ENCODE results near the gene NKX6-2. TPM values are rescaled to one million over a fixed set of nuclear protein-coding genes. Genes with fewer than 3 reads are reported as not detected.

NKX6-2 gene
- total and polyA plus RNA-seq, 2 experiments from 2014 or later = 0.24 to 9.3 TPM

GRCh38 chr10:132735341-132735775 lies 50.6 kb downstream of the NKX6-2 start:
- H3K27ac ChIP-seq (ENCODE audit: low read depth) = no peak overlapping the region
- H3K36me3 ChIP-seq (ENCODE audit: insufficient read depth) = no peaks in the 10 kb centered on the region
- Mint-ChIP-seq H3K4me1 (peaks cover 3% of the 10 kb centered on the region; the same call in 1 of the 3 replicates), H3K27ac (no peak overlapping the region), H3K9me3 (no peaks in the 10 kb centered on the region), H3K4me3 (no peak overlapping the region), H3K27me3 (ENCODE audit: insufficient read depth, low read depth, poor library complexity) (peaks cover 7% of the 10 kb centered on the region), H3K36me3 (ENCODE audit: low read depth) (no peaks in the 10 kb centered on the region)
- TF ChIP-seq POLR2AphosphoS5 (IDR thresholded peaks at IDR 0.05; ENCODE audit: low read depth) (no peak), NANOG (IDR thresholded peaks at IDR 0.05; ENCODE audit: borderline replicate concordance) (no peak), JUNB (IDR thresholded peaks at IDR 0.05; ENCODE audit: unreplicated experiment) (no peak), EZH2phosphoT487 (IDR thresholded peaks at IDR 0.05; ENCODE audit: unreplicated experiment) (no peak), STAT1 (IDR thresholded peaks at IDR 0.05; ENCODE audit: unreplicated experiment) (no peak), EZH2 (IDR thresholded peaks at IDR 0.05; ENCODE audit: low read depth, unreplicated experiment) (no peak), CREB1 (CRISPR knock-in tag; IDR thresholded peaks at IDR 0.05; ENCODE audit: low read depth) (no peak), ZNF331 (CRISPR knock-in tag; IDR thresholded peaks at IDR 0.05; ENCODE audit: low read depth) (no peak), ETS1 (IDR thresholded peaks at IDR 0.05) (no peak), ZNF114 (CRISPR knock-in tag; IDR thresholded peaks at IDR 0.05) (no peak), ZNF462 (CRISPR knock-in tag; IDR thresholded peaks at IDR 0.05) (no peak), REST (IDR thresholded peaks at IDR 0.05; ENCODE audit: unreplicated experiment) (no peak), CTCF (conservative IDR thresholded peaks at IDR 0.05; ENCODE audit: low read depth in 2 of 2) (no peak)
- no peak for ATAC-seq
- no peak overlapping the region for H2AFZ ChIP-seq
- no peaks in the 10 kb centered on the region for H3K4me1 ChIP-seq (ENCODE audit: insufficient read depth)
- no peak overlapping the region for H3K4me3 ChIP-seq
- no peaks in the 10 kb centered on the region for H3K9me2 ChIP-seq (ENCODE audit: insufficient read depth)
- H3F3A ChIP-seq (replicated peaks; ENCODE audit: low read depth) = no peaks in the 10 kb centered on the region
- no peaks in the 10 kb centered on the region for H3K27me3 ChIP-seq (ENCODE audit: insufficient read depth)
- no peaks in the 10 kb centered on the region for H4K20me1 ChIP-seq (replicated peaks; ENCODE audit: insufficient read depth)
- H3K4me2 ChIP-seq = no peak overlapping the region
- DNase-seq (ENCODE audit: low spot score) = no peak
- no peaks in the 10 kb centered on the region for H3K79me2 ChIP-seq (replicated peaks; ENCODE audit: insufficient read depth)
